Stimulated activated CD8-positive, alpha-beta memory T cell treated with anti-CD3 and anti-CD28 coated beads, Interleukin-12 subunit alpha, Interleukin-12 subunit beta, amount 100 ng/mL, for 1 hour (primary cell): ENCODE measurements around the gene RGS2.

Experiments used
- DNase-seq: peaks from one replicate; pipeline ENCODE4 v3.0.0-alpha.2; 2020; ENCODE audit warnings: low read depth

Gene RGS2

DNA sequence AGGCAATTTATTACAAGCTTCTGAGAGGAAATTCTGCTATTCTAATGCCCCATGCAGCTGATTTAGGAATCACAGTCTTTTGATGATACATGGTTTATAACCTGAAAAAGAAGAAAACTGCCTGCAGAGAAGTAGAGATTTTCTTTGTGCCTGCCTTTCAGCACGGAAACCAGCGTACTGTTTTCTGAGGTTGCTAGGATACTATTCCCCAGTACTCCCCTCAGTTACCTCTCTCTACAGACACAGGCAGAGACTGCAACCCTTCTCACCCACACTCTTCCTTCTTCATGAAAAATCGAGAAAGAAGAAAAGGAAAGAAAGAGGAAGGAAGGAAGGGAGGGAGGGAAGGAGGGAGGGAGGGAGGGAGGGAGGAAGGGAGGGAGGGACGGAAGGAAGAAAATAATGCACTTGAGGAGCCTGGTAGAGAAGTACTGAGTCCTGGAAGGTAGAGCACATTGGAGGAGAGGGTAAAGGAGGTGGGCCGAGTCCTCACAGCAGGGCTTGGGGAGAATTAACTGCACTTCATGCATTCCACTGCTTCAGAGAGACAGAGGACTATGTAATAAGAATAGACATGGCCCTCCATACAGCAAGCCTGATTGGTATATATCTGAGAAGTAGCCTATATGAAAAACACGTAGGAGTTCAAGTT, 21.9 kb downstream of the RGS2 start:
- DNase-seq, result no peak

DNA sequence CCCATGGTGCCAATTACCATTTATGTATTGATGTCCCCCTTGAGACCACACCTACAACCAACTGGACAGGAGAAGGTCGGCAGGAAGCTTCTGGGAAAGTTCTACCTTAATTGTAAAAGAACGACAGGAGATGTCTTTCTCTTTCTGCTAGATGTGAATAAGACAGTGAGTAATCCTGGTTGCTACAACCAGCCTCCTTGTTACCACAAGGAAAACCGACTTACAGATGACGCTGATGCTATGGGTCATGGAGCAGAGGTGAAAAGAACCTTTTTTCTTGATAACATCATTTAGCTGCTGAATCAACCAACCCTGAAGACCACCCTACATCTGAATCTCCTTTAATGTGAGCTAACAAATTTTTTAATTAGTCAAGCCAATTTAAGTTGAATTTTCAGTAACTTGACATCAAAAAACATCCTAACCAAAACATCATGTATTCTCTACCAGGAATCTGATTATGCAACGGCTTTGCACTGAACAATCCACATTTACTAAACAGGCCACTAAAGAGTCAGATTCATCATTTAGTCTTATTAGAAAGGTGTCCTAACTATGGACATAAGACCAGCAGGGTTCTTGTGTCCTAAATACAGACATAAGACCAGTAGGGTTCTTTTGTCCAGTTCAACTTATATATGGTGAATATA, 23.0 kb downstream of the RGS2 start:
- DNase-seq, result no peak

DNA sequence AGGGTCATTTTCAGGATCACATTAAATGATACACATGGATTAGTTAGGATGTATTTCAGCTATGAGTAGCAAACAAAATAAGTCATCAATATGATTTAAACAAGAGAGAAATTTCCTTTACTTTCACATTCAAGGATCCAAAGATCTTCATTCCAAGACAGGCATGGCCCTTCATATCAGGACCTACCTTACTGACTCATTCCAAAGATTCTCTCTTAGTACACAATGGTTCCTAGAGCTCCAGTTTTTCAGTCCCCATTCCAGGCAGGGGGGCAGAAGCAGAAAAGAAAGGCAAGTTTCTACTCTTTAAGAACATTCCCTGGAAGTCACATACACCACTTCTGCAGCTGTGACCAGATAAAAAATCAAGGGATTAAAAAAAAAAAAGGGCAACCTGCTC, 23.7 kb downstream of the RGS2 start:
- DNase-seq, result no peak

DNA sequence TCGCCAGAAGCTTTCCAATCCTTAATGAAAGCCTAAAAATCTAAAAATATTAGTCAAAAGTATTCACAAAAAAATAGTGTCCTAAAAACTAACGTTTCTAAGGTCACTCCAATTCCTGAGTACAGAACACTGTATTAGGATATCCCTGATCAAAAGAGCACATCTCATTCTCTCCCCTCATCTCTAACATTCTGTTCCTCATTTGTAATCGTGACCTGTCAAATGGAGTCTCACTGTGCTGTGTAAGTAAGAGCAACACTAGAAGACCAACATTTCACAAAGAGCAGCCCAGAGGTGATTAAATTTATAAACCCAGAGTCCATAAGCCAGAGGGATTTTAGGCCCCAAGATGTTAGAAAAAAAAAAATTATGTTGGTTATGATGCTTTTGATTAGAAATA, 26.3 kb downstream of the RGS2 start:
- no peak for DNase-seq

DNA sequence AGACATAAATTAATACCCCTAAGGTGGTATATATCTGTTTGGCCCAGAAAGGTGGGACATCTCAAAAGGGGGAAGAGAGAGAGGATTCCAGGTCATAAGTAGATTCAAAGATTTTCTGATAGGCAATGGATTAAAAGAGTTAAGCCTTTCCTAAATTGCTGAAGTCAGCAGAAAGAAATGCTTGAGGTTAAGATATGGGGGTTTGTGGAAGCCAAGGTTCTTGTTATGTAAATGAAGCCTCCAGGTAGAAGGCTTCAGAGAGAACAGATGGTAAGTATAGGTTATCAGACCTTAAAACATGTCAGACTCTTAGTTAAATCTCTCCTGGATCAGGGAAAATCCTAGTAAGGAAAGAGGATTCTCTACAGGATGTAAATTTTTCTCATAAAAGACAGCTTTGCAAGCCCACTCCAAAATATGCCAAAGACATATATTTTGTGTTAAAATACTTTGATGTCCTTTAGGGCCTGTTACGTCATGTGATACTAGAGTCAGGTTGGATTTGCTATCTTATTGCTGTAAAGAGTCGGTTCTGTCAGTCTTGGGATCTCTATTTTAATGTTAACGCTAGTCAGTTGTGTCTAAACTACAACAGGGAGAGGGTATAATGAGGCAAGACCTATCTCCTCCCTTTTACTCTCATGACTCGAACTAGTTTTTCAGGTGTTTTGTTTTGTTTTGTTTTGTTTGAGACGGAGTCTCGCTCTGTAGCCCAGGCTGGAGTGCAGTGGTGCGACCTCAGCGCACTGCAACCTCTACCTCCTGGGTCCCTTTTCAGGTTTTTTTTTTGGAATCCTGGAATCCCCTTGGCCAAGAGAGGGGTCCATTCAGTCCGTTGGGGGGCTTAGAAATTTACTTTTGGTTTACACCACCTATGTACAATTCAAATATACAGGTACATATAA, 30.6 kb downstream of the RGS2 start:
- no peak for DNase-seq

DNA sequence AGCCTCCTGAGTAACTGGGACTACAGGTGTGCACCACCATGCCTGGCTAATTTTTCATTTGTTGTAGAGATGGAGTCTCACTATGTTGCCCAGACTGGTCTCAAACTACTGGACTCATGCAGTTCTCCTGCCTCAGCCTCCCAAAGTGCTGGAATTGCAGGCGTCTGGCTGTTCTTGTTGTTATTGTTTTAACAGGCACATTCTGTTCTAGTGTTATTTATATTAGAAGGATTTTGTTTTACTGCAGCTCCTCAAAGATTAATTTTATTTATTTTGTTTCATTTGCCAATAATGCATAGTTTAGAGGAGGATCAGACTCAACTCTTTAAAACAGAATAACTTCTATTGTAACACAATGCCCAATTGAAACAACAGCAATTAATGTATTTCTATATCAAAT, 35.5 kb downstream of the RGS2 start:
- no peak for DNase-seq

DNA sequence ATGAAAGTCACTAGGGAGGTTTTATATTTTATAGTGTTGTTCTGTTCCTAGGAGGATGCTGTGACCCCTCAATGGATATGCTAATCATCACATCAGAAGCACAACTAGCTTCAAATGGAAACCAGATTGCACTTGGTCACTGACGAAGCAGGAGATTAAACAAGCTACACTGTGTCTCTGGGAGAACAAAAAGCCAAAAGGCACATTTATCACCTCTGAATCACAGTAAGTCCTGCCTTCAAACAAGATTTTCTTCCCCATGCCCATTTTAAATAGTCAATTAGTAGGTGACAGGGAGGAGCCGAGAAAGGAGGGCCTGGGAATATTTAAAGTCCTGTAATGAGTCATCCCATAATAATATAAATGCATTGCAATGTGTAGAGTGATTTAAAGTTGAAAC, 38.1 kb downstream of the RGS2 start:
- no peak for DNase-seq

DNA sequence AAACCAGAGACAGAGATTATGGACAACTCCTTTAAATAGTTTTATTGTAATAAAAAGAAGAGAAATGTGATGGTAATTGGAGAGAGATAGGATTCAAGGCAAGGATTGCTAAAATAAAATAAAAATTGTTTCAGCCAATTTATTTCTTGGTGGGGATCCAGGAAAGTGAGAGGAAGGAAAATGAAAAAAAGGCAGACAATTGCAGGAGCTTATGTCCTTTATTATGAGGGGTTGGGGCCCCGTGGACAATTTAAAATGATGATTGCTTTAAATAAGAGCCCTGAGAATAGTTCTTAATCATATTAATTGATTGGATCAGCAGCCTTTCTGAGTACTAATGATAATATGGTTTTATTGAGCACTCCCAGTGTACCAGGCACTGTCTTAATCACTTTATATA, 40.2 kb downstream of the RGS2 start:
- no peak for DNase-seq

DNA sequence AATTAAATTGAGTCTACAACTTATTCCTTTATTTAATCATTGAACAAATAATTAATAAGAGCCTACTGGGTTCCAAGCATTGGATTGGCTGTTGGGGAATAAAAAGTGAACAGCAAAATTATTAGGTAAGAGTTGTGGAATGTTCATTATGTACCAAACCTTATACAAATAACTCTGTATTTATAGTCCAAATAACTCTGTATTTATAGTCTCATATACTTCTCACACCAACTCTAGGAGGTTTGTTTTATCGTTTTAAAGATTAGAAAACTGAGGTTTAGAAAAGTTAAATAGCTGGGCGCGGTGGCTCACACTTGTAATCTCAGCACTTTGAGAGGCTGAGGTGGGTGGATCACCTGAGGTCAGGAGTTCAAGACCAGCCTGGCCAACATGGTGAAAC, 40.6 kb downstream of the RGS2 start:
- no peak for DNase-seq

DNA sequence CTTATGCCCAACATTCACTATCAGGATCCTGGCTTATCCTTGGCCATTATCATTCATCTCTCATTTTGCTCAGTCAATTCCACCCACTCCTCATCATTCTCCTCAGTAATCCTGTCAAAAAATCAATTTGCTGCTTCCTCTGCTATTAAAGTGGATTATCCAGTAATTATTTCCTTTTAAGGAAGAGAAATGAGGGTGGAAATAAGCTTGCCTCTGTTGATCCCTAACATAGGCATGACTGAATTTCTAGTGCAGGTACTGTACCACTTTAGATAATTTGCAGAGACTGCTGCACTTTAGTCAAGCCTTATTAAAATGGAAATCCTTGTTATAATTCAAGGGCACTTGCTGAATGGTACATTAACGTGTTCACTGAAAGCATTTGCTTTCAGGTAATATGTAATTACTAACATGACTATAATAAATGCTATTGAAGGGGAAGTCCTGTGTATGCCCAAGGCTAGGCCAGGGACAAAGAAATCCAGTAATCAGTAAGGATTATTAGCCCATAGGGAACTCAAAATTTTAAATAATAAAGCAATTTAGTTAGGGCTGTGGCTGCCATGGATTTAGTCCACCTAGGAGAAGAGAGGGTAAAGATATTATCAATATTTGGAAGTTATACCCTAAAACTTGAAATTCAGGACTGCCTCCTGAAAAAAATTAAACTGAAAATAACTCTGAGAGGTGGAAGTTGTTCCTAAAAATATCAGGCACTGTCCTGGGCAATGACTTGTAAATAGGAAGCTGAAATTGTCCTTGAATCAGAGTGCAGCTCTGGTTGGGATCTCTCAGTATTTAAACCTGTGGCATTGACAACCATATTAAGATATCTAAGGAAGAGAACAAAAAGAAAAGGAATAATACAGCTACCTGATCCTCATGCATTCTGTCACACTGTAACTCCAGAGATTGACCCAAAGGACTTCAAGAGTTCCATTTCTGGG, 43.4 kb downstream of the RGS2 start:
- DNase-seq, result no peak

DNA sequence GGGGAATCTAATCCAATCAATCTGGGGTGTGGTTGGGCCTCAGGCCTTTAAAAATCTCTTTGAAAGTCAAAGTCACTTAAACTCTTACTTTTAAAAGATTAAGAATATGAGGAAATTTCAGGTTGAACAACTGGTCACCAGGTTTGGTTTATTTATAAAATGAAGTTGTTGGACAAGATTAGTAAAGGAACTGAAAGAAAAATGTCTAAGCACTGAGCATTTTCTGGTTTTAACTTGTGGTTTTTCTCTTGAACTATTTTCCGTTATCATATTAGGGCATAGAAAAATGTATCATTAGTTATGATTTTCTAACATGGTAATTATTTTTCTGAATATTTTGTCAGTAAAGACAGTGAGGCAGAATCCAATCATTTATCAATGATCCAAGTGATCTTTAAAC, 49.6 kb downstream of the RGS2 start:
- DNase-seq, result no peak

DNA sequence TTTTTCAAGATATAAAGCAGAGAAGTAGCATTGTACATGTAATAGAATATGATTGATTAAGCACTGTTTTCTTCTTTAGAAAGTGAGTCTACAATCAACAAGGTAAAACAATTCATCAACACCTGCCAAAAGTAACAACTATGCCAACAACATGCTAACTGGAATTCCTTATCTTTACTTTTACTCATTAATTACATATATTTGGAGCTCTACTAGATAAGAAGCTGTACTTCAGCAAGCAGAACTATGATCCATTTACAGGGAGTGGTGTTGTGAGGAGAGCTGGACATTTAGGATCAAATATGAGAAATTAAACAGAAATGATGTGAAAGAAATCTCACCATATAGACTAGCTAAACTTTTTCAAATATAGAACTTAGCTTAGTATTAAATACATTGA, 51.0 kb downstream of the RGS2 start:
- no peak for DNase-seq

DNA sequence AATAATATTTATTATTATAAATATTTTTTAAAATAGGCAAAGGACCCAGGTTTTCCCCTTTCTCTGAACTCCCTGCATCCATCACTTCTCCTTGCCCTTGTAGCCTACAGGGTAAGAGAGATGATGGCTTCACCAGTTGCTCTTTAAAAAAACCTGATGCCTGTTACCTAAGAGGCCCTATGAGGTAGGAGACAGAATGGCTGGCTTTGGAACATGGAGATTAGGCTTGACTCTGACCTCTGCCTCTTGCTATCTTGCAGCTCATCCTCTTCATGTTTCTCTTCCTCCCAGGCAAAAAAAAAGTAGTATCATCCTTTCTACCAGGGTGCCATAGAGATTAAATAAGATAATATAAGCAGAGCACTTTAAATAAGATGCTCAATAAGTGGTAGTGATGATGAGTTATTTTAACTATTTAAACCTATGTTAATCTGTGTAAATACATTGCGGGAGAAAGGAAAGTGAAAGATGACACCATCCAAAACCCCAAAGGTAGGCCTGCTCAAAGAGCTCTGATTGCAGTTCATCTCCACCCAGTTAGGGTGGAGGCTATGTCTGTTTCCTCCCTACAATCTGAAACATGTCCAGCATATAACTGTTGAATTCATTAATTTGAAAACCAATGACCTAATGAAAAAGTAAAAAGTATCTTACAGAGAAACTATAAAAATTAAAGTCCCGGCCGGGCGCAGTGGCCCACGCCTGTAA, 51.8 kb downstream of the RGS2 start:
- DNase-seq, result no peak

DNA sequence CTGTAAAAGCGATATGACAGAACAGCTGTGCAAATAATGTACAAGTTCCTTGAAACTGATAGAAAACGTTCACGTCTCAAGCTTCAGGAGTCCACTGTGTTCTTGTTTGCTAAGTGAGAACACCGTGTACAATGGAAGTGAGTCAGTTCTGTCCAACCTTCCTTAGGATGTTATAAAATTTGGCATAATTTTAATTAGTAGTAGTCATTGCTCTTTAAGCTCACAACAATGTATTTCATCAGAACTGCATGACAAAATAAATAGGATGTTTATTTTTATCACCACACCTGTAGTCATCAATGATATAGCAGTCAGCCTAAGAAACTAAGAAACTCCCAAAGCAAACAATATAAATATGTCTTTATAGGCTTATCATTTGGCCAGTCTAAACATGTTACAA, 53.0 kb downstream of the RGS2 start:
- DNase-seq, result no peak
